CD4-positive, alpha-beta T cell treated with Interleukin-21 for 1 hour (primary cell): Measurements from ENCODE around the gene HHAT.

Experiments used
- DNase-seq: peaks from one replicate; pipeline ENCODE4 v3.0.0-alpha.2; 2020

Gene HHAT

GRCh38 chr1:210616356-210616755 lies 287.7 kb downstream of the HHAT start:
- DNase-seq = no peak

- DNase-seq = no peak
Measured at GRCh38 chr1:210617293-210617692, 288.6 kb downstream of the HHAT start.

GRCh38 chr1:210618369-210618768 lies 289.7 kb downstream of the HHAT start:
- DNase-seq = no peak

GRCh38 chr1:210620867-210621488 lies 292.3 kb downstream of the HHAT start:
- DNase-seq = no peak

GRCh38 chr1:210621712-210622111 lies 293.0 kb downstream of the HHAT start:
- DNase-seq = no peak

- no peak for DNase-seq
Measured at GRCh38 chr1:210624722-210625121, 296.0 kb downstream of the HHAT start.

- DNase-seq = no peak
Measured at GRCh38 chr1:210625715-210626114, 297.0 kb downstream of the HHAT start.

- DNase-seq = no peak
Measured at GRCh38 chr1:210626341-210626740, 297.6 kb downstream of the HHAT start.

- no peak for DNase-seq
Measured at GRCh38 chr1:210627755-210628154, 299.1 kb downstream of the HHAT start.

- no peak for DNase-seq
Measured at GRCh38 chr1:210629276-210629675, 300.6 kb downstream of the HHAT start.

- DNase-seq = no peak
Measured at GRCh38 chr1:210631399-210631798, 302.7 kb downstream of the HHAT start.

- no peak for DNase-seq
Measured at GRCh38 chr1:210633140-210633539, 304.4 kb downstream of the HHAT start.

GRCh38 chr1:210633636-210634035 lies 304.9 kb downstream of the HHAT start:
- no peak for DNase-seq

GRCh38 chr1:210635108-210635507 lies 306.4 kb downstream of the HHAT start:
- no peak for DNase-seq

- no peak for DNase-seq
Measured at GRCh38 chr1:210641582-210641981, 312.9 kb downstream of the HHAT start.

GRCh38 chr1:210645582-210646257 lies 317.0 kb downstream of the HHAT start:
- DNase-seq = no peak

GRCh38 chr1:210646258-210646616 lies 317.5 kb downstream of the HHAT start:
- no peak for DNase-seq

GRCh38 chr1:210647406-210648333 lies 319.0 kb downstream of the HHAT start:
- DNase-seq = no peak

GRCh38 chr1:210648588-210649269 lies 320.0 kb downstream of the HHAT start:
- no peak for DNase-seq

- no peak for DNase-seq
Measured at GRCh38 chr1:210650403-210650802, 321.7 kb downstream of the HHAT start.

GRCh38 chr1:210652329-210652954 lies 323.7 kb downstream of the HHAT start:
- no peak for DNase-seq

- no peak for DNase-seq
Measured at GRCh38 chr1:210653771-210654170, 325.1 kb downstream of the HHAT start.
